HL-60/S4 (cell line): Measurements from ENCODE around the gene SIRPB1.
"Not testable (repeated sequence)": the region's sequence is repeated elsewhere in the genome, so short reads cannot be mapped to it uniquely, and the experiment has no call there.

Experiments used
- in situ Hi-C: fragments of 300-500 bp; cut with MboI; formaldehyde crosslinking; loops from 2 replicates; pipeline ENCODE4 v1.14.3; 2022; ENCODE audit warnings: low sequenced_read_pairs

The SIRPB1 gene

DNA sequence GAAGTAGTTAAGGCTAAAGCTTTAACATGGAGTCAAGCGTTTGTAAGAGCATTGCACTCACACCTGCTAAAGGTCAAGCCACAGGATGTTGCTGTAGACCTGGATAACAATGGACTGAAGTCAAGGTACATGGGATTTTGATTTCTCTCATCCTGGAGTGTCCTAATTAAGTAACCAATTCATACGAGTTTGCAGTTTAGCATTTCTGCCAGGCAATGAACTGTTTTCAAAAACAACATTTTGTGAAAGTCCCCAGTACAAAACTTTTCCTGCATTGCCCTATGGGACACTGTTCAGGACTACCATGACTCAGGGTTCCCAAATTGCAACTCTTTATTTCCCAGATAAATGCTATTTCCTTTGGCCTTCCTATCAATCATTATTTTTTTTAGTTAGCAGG is 17.4 kb upstream of the SIRPB1 start:
- in situ Hi-C loops, result no loop called here

DNA sequence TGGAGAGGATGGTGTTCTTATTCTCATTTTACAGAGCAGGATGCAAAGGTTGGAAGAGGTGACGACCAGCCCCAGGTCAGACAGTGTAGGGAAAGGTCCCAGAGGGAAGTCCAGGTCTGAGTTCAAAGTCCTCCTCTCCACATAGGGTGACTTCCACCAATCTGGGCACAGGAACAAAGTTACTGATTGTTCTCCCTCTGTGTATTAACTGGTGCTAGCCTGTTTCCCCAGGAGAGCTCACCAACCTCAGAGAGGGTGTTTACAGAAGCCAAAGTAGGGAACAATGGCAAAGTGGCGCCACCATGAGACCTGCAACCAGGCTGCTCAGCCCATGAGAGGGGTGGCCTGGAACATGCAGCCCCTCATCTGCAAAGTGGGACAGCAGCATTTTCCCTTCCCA is 16.8 kb upstream of the SIRPB1 start:
- in situ Hi-C loops, result no loop called here

DNA sequence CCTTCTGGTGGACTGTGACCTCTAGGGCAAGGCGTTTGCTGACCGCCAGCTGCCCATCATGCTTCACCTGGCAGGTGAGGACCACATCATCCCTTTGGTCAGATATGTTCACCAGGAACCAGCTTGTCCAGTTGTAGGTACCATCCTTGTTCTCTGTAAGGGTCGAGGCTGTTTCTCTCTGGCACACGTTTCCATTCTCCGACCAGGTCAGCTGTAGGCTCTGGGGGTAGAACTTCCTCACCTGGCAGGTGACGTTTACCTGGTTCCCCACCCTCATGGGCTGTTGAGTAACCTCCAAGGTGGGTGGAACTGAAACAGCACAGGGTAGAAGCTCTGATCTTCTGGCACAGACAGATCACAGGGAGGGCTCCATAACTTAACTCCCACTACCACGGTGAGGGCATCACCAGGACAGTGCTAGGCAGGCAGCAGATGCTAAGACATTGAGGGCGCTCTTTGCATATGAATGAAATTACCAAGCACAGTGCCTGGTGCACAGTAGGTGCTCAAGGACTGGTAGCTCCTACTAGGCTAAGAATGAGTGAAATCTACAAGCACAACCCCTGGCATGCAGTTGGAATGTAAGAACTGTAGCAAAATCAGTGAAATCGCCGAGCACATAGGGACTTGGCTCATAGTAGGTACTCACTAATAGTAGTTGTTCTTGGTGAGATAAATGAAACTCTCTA is 15.6 kb upstream of the SIRPB1 start:
- in situ Hi-C loops, result no loop called here

DNA sequence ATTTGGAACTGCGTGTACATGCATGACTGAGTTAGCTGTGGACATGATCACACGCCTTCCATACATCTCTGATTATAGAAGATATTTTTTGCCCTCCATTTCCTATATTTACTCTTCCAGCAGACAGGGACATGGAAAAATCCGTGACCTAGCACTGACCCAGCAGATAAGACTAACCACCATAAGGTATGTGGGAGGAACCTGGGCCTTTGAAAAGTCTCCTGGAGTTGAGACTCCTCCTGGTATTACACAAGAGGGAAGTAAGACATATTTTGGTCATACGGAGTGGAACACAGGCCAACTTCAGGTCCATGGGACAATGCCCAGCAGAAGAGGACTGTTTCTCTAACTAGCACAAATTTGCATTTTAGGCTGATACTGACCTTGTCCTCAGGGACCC is 13.7 kb upstream of the SIRPB1 start:
- in situ Hi-C loops, result no loop called here

DNA sequence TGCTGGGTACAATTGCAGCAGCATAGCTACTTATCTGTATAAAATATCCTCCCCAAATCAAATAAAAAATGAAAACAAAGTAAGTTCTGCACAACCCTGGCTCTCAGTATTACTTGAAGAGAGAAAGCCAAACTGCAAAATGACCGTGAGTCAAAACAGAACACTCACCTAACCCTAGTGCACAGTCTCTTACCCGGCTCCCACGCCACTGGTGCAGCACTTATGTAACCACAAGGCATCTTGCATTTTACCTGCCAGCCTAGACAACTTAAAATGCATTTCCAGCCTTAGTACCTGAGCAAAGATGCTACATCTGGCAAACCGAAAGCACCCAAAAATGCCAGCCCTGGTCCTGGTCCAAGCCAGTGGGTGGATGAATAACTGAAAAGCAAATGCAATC is 12.4 kb upstream of the SIRPB1 start:
- in situ Hi-C loops, result no loop called here

DNA sequence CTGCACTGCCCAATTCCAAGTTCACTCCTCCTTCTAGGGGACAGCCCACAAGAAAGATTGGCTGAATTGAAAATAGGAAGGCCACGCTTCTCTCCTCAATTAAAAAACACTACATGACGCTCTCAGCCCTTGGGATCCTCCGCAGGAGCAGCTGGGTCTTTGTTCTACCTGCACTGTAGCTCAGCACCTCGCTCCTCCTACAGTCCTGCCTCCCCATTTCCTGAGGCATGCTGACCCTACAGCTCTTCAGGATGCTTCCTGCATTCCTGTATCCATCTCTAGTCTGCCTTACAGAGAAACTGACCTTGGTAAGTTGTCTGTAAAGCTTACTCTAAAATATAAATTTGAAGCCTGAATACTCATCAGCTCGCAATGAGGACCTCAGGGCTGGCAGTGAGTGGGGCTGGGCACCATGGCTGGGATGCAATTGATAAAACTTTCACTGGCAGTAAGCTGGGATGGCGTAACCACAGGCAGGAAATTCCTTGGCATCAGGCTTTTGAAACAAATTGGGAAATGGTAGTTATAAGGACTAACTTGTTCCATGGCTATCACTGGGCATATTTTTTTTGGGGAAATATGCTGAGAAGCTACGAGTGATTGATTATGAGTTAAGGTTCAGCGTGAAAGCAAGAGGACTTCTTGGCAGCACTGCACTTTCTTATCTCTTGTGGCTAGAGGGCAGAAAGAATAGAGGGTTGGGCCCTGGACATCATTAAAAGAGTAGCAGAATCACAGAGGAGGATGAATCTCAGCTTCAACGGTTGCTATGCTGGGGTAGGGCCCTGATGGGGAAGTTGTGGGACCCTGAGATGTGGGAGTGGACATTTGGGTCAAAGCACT is 11.7 kb upstream of the SIRPB1 start:
- in situ Hi-C loops, result no loop called here

DNA sequence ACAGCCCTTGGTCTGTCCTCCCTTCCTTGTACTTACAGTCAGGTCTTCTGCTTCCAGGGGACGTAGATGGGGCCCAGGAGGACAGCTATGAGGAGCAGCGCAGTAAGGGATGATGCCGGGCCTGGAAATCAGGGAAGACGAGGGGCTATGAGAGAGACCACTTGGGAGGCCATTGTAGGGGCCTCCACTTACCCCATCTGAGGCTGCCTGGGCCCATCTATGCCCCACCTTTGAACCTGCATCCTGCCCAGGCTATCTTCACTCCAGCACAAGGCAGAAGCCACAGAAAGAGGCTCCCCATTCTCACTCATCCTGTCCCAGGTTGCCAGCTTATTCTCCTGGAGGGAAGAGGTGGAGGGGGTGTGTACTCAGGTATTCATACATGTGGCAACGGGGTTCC is 10.4 kb upstream of the SIRPB1 start:
- in situ Hi-C loops, result no loop called here

DNA sequence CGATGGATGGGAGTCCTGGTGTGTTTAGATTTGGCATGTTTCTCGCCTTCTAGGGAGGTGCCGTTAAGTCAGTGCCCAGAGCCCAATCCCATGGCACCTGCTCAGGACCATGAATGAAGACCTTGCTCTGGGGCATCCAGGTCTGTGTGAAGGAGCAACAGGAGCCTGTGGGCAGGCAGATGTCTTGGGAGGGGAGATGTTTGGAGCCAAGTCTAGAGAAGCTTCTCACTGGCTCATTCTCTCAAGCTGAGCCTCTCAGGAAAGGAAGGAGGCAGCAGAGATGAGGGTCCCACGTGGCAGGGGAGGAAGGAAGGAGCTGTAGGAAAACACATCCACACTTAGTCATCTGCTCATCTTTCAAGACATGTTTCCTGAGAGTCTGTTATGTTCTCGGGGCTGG is 9.5 kb upstream of the SIRPB1 start:
- in situ Hi-C loops, result no loop called here

DNA sequence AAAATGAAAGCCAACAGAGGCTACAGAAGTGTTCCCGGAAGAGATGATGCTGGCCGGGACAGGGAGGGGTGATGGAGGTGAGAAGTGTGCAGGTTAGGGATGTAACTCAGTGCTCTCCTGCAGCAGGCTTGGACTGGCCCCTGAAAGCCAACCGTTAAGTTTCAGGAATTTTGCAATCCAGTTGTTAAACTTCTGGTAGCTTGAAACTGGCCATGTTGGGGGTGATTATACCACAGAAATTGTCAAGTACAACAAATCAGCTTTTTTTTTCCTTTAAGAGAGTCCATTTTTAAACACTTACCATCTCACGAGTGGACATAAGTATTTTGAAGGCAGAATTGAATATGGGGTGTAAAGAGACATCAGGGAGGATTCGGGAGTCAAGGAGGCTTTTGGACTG is 8.8 kb upstream of the SIRPB1 start:
- in situ Hi-C loops, result no loop called here

DNA sequence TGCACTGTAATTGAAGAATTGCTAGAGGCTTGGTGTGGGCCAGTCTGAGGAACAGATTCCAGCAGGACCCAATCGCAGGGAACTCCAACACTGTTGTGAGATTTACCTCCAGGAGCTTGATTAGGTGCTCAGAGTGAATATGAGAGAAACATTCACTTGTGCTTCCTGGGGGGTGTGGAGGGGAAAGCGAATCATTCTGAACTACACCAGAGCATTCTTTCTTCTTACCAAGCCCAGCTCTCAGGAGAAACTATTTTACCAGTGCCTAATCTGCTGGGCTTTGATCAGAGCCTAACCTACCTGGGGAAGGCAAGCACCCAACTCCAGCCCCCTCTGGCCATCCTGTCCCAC is 7.4 kb upstream of the SIRPB1 start:
- in situ Hi-C loops, result no loop called here

DNA sequence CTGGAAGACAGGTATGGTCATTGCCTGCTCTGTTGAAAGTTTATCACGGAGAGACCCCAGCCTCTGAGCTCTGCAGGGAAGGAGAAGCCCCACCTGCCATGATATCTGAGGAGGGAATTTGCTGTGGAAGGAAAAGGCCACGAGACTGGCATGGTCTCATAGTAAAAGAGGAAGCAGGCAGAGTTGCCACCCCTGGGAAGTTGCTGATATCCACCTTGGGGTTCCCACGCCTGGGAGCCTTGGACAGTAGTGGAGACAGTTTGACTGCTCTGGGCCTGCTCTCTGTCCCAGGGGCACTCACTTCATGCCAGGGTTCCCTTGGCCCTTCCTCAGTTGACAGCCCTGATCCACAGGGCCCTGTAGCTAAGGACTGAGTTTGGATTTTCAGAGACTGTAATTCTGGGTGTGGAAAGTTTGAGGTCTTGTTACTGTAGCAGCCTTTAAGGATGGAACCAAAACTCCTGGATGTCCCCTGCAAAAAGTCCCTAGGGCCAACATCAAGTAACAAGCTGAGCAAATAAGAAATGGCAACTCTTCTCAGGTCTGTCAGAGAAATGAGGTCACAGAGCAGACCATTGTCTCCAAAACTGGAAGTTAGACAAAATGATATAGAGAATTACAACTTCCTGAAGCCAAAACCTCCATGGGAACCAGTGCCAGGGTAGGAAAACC is 6.9 kb upstream of the SIRPB1 start:
- in situ Hi-C loops, result no loop called here

DNA sequence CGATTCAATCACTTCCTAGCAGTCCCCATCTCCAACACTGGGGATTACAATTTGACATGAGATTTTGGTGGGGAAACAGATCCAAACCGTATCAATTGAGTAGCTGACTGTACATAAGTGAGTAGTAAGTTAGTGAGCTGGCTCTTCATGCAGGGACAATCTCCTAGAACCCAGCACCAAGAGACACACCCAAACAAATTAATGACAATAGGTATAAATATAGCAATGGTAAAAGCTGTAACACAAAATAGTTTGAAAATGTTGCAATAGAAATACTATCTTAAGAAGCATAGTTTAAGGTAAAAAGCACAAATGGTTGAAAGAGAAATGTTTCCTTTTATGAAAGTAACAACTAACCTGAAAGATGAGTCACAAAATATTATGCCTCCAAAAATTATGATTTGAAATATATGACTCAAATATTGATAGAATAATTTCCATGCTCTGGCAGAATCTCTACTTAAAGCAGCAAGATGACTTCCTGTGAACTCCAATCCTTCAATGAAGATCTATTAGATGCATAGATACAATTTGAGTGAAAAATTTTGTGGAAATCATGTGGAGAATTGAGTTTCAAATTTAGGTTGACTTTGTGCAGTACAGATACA is 5.4 kb upstream of the SIRPB1 start:
- in situ Hi-C loops, result no loop called here

DNA sequence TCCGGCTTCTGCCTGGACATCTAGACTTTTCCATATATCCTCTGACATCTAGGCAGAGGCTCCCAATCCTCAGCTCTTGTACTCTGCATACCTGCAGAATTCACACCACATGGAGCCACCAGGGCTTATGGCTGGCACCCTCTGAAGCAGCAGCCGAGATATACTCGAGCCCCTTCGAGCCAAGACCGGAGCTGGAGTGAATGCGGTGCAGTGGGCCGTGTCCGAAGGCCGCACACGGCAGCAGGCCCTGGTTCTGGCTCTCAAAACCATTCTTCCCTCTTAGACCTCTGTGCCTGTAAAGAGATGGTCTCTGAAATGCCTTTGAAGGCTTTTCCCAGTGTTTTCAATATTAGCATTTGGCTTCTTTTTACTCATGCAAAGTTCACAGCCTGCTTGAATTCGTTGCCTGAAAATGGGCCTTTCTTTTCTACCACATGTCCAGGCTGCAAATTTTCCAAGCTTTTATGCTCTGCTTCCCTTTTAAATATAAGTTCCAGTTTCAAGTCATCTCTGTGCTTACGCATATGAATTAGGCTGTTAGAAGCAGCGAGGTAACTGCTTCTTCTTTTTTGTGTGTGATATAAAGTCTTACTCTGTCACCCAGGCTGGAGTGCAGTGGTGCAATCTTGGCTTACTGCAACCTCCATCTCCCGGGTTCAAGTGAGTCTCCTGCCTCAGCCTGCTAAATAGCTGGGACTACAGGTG is 3.8 kb upstream of the SIRPB1 start:
- in situ Hi-C loops, result no loop called here

DNA sequence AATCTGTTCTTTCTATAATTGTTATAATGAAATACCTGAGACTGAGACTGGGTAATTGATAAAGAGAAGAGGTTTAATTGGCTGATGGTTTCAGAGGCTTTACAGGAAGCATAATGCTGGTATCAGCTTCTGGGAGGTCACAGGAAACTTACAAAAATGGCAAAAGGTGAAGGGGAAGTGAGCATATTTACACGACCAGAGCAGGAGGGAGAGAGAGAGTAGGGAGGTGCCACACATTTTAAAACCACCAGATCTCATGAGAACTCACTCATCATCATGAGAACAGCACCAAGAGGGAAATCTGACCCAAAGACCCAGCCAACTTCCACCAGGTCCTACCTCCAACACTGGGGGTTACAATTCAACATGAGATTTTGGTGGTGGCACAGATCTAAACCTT is 2.6 kb upstream of the SIRPB1 start:
- in situ Hi-C loops, result no loop called here

DNA sequence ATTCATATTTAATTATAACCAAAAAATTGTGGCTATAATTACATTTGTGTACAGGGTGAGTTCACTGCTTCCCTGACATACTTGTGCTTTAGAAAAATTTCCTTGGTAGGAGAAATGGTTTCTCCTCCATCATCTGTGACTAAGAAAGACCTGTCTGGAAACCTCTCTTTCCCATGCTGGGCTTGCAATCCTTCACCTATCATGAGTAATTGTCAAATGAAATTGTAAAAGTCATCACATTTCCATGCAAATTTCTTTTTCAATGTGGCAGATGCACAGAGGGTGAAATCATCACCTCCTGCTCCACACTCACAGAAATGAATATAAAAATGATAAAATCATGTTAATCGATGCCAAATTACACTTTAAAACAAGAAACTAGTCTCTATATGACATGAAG is 1.5 kb upstream of the SIRPB1 start:
- in situ Hi-C loops, result no loop called here

DNA sequence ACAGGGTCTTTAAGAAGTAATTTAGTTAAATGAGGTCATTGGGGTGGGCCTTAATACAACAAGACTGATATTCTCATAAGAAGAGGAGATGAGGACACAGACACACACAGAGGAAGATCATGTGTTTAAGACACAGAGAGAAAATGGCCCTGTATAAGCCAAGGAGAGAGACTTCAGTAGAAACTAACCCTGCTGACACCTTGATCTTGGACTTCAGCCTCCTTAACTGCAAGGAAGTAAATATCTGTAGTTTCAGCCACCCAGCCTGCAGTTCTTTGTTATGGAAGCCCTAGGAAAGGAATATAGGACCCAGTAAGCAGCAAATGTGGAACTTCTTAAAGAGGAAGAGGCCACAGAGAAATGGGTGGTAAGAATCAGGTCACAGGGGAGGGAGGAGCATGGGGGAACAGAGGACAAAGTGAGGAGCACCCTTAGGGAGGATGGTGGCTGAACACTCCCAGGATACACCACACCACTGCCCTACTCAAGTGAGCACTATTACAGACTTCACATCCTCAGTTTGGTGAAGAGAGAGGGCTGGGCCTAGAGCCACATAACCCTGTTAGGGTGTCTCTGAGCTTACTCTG is 762 bp downstream of the SIRPB1 start:
- in situ Hi-C loops, result no loop called here

DNA sequence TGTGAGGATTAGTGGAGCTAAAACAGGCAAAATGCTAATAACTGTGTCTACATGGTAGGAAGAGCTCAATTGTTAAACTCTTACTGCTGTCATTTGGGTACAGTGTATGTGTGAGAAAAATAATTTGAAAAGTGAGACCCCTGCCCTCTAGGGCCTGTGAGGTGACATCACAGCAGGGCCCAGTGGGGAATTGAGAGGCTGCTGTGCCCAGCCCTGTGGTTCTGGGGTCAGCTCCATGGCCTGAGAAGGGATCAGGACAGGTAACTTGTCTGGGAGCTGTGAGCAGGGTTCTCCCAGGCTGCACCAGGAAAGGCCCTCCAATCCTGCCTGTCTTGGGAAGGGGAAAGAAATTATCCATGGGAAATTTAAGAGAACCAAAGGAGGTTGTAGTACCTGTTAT is 1.3 kb downstream of the SIRPB1 start:
- in situ Hi-C loops, result no loop called here

DNA sequence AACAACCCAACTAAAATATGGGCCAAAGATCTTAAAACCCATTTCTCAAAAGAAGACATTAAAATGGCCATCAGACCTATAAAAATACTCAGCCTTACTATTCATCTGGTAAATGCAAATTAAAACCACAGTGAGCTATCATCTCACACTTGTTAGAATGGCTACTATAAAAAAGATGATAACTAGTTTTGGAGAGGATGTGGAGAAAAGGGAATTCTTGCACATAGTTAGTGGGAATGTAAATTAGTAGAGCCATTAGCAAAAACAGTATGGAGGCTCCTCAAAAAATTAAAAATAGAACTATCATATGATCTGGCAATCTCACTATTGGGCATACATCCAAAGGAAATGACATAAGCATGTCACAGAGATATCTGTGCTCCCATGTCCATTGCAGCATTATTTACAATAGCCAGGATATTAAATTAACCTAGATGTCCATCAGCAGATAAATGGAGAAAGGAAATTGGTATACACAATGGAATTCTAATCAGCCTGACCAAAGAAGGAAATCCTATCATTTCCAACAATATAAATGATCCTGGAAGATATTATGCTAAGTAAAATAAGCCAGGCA is 2.9 kb downstream of the SIRPB1 start:
- in situ Hi-C loops, result no loop called here

DNA sequence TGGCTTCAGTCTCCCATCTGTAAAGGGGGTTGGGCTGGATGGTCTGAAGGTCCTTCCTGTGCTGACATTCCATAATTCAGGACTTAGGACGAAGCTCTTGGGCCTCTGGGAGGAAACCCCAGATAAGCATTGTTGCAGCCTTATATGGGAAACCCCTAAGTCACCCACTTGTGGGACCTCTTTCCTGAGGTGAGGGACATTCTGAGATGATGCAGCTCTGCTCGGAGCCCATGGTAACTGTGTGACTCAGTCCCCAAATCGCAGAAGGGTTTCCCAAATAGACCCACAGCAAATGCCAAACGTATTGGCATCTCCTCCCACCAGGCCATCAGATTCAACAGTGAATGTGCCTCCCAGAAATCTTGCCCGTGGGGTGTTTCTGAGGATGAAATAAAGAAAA is 9.4 kb downstream of the SIRPB1 start:
- in situ Hi-C loops, result not testable (repeated sequence)

DNA sequence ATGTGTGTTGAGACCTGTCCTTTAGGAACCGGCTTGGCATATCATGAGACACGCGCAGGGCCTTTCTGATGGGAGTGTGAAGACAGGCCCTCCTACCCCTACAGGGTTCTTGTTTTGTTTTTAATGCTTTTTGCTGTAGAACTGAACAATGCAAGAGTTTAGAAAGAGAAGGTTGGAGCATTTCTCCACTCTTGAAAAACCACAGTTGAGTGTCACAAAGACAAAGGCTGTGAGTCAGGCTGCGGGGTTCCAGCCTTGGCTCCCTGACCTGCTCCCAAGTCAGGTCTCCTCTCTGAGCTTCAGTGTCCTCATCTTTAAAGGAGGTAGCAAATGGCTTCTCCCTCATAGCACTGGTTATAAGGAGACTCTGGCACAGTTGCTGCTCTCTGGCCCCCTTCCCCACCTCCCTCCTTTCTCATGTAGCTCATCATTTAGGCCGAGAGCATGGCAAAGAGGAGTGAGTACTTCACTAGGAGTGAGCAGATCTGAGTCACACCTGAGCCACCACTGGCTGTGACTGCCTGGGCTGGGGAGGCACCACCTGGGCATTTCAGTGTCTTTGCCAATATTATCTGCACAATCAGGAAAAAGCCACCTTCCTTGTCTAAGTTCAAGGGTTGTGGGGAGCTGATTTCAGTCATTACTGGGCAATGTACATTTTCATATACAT is 11.0 kb downstream of the SIRPB1 start:
- in situ Hi-C loops, result not testable (repeated sequence)
